OCI-LY3 (cell line): ENCODE measurements around the gene COPS7A.

Source experiments
- H2AFZ ChIP-seq: fragments of 200-600, 300-600 bp; shearing (Covaris generic); 2 replicates; pipeline ENCODE4 v1.6.0; 2014; ENCODE audit warnings: antibody characterized with exemption, low read depth, low read length
- H3K27ac ChIP-seq: fragments of 200-600, 300-600 bp; sonication (generic); 2 replicates; pipeline ENCODE4 v1.5.1; 2014; ENCODE audit warnings: mild to moderate bottlenecking, low read length, moderate library complexity, mixed read lengths
- H3K27me3 ChIP-seq: fragments of 200-600, 300-600 bp; sonication (generic); 2 replicates; pipeline ENCODE4 v1.6.1; 2014; ENCODE audit warnings: low read depth, low read length, mixed read lengths
- H3K36me3 ChIP-seq: fragments of 200-600, 300-600 bp; sonication (generic); replicated peaks from 2 replicates; pipeline ENCODE3; 2014; ENCODE audit warnings: low read depth, low read length, mixed read lengths
- H3K4me1 ChIP-seq: fragments of 300-600, 200-600 bp; sonication (generic); 2 replicates; pipeline ENCODE4 v1.6.1; 2014; ENCODE audit warnings: low read length, mixed read lengths
- H3K4me2 ChIP-seq: fragments of 200-600, 300-600 bp; sonication (generic); 2 replicates; pipeline ENCODE4 v1.6.1; 2014; ENCODE audit warnings: low read length, mixed read lengths
- H3K4me3 ChIP-seq: fragments of 300-600, 200-600 bp; sonication (generic); 2 replicates; pipeline ENCODE4 v1.5.1; 2014; ENCODE audit warnings: antibody characterized with exemption, mild to moderate bottlenecking, low read length, moderate library complexity
- H3K79me2 ChIP-seq: fragments of 300-600, 200-600 bp; shearing (Covaris generic); 2 replicates; pipeline ENCODE4 v1.6.1; 2014; ENCODE audit warnings: mild to moderate bottlenecking, low read length, mixed read lengths
- H3K9ac ChIP-seq: fragments of 300-600, 200-600 bp; shearing (Covaris generic); 2 replicates; pipeline ENCODE4 v1.6.0; 2014; ENCODE audit warnings: mild to moderate bottlenecking, low read length, moderate library complexity
- H3K9me3 ChIP-seq: fragments of 200-600, 300-600 bp; shearing (Covaris generic); 2 replicates; pipeline ENCODE4 v1.6.1; 2014; ENCODE audit warnings: low read length, mixed read lengths; ENCODE audit not compliant: insufficient read depth
- H4K20me1 ChIP-seq: fragments of 200-600, 300-600 bp; sonication (generic); 2 replicates; pipeline ENCODE4 v1.6.1; 2016; ENCODE audit warnings: low read length, mixed read lengths; ENCODE audit not compliant: insufficient read depth
- CTCF ChIP-seq: fragments of 200-600, 300-600 bp; sonication (generic); IDR thresholded peaks from 2 replicates; pipeline ENCODE4 v1.5.1; 2014; ENCODE audit warnings: antibody characterized with exemption, low read length, low read depth
- EZH2phosphoT487 ChIP-seq: fragments of 200-600 bp; shearing (Covaris generic); IDR thresholded peaks from 2 replicates; pipeline ENCODE4 v1.6.1; 2018; ENCODE audit warnings: antibody characterized with exemption, mixed run types, low read depth

The COPS7A gene

GRCh38 chr12:6723607-6724408 is at the start of gene COPS7A:
Gene COPS7A, plus strand, starts transcription at chr12:6724046. Its CDS starts 611 bp downstream, at chr12:6724657.
- Histone ChIP-seq H2AFZ (peak within 1 kb of the TSS; percentile 98), H3K4me1 (peaks cover 10% of the 10 kb centered on the region), H3K4me3 (peak within 1 kb of the TSS; percentile 93), H3K36me3 (peaks cover 10% of the 10 kb centered on the region), H3K4me2 (peak within 1 kb of the TSS; percentile 91), H3K27me3 (no peaks in the 10 kb centered on the region), H3K9me3 (no peaks in the 10 kb centered on the region), H4K20me1 (no peaks in the 10 kb centered on the region), H3K27ac (peak within 1 kb of the TSS; percentile 74), H3K79me2 (peaks cover 12% of the 10 kb centered on the region), H3K9ac (peak within 1 kb of the TSS; percentile 94)
- no peak for TF ChIP-seq EZH2phosphoT487
- no peak for TF ChIP-seq CTCF

- Histone ChIP-seq H3K4me3 (no peak overlapping the region), H4K20me1 (0 out of 2 replicates have a peak, but pooled peaks cover 4% of the 10 kb centered on the region), H3K4me2 (no peak overlapping the region), H3K36me3 (peaks cover 84% of the 10 kb centered on the region), H2AFZ (no peak overlapping the region), H3K4me1 (peaks cover 6% of the 10 kb centered on the region; the same call in 1 of the 2 replicates), H3K27me3 (no peaks in the 10 kb centered on the region), H3K9ac (no peak overlapping the region), H3K9me3 (no peaks in the 10 kb centered on the region), H3K79me2 (peaks cover 35% of the 10 kb centered on the region), H3K27ac (no peak overlapping the region)
- TF ChIP-seq EZH2phosphoT487 = no peak
- TF ChIP-seq CTCF = no peak
These were observed 46.9 kb upstream of the COPS7A start for GRCh38 chr12:6676962-6677361.

GRCh38 chr12:6684609-6685008 is 39.2 kb upstream of the COPS7A start:
- peaks cover 20% of the 10 kb centered on the region; the same call in 1 of the 2 replicates for H4K20me1 ChIP-seq
- H3K36me3 ChIP-seq = peaks cover 25% of the 10 kb centered on the region
- no peak overlapping the region for H3K4me3 ChIP-seq
- no peaks in the 10 kb centered on the region for H3K9me3 ChIP-seq
- H3K27ac ChIP-seq = no peak overlapping the region
- H3K4me1 ChIP-seq = peaks cover 17% of the 10 kb centered on the region
- peaks cover 95% of the 10 kb centered on the region for H3K79me2 ChIP-seq
- H3K27me3 ChIP-seq = no peaks in the 10 kb centered on the region
- no peak overlapping the region for H3K9ac ChIP-seq
- H3K4me2 ChIP-seq = no peak overlapping the region
- H2AFZ ChIP-seq = no peak overlapping the region
- TF ChIP-seq EZH2phosphoT487 (no peak), CTCF (peak; percentile 75)

DNA sequence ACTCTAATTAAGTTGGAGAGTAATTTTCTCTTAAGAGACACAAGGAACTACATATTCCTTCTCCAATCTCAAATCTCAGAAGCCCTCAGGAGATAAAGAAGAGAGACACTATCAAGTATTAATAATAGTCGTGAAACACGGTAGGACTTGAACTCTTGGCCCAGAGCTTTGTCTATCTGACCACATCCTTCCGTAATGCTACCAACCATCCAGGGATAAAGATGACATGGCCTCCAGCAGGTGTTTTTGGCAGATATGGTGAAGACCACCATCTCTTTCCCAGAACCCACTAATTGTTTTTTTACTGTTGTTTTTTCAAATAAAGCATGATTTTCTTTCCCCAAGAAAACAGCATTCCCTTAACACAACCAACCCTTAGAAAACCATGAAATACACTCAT is 38.0 kb upstream of the COPS7A start:
- peaks cover 22% of the 10 kb centered on the region for H3K4me1 ChIP-seq
- H3K4me2 ChIP-seq = no peak overlapping the region
- peaks cover 18% of the 10 kb centered on the region for H3K36me3 ChIP-seq
- H3K27me3 ChIP-seq = no peaks in the 10 kb centered on the region
- no peak overlapping the region for H3K4me3 ChIP-seq
- no peak overlapping the region for H3K9ac ChIP-seq
- peaks cover 20% of the 10 kb centered on the region; the same call in 1 of the 2 replicates for H4K20me1 ChIP-seq
- H3K9me3 ChIP-seq = no peaks in the 10 kb centered on the region
- H3K27ac ChIP-seq = no peak overlapping the region
- no peak overlapping the region for H2AFZ ChIP-seq
- no peak for TF ChIP-seq EZH2phosphoT487
- TF ChIP-seq CTCF = no peak
- H3K79me2 ChIP-seq = peaks cover 91% of the 10 kb centered on the region
